H1 (cell line): ENCODE data around the gene RASAL1. TPM values are rescaled to one million over a fixed set of nuclear protein-coding genes. Genes with fewer than 3 reads are reported as not detected.
A peak's percentile ranks its signal among the peaks of the same experiment; 100 is the strongest.

Source experiments
- CTCF ChIA-PET: fragments of 300-600 bp; sonication (Branson Sonifier 250); formaldehyde crosslinking; loops from one replicate; lab custom pipeline; 2021; ENCODE audit not compliant: partially characterized antibody; lab: Charles Lee
- POLR2A ChIA-PET: fragments of 300-600 bp; sonication (Branson Sonifier 250); formaldehyde crosslinking; loops from one replicate; lab custom pipeline; 2021; ENCODE audit warnings: inconsistent platforms; ENCODE audit not compliant: partially characterized antibody; lab: Charles Lee
- DNase-seq, 2 experiments: peaks; one replicate each; pipeline versions ENCODE4 v3.0.0 to v3.0.0-alpha.2; 2010 to 2022; ENCODE audit warnings: low spot score in 2 of 2, low read depth in 1 of 2, mixed read lengths in 1 of 2
- FAIRE-seq: peaks from 2 replicates; lab custom pipeline; 2011; peaks lifted over from hg19 to GRCh38; lab: Jason Lieb, UNC
- H2AFZ ChIP-seq: 2 replicates; pipeline ENCODE4 v1.8.1; 2012; ENCODE audit warnings: low read length, inconsistent platforms
- H2AK5ac ChIP-seq: 2 replicates; pipeline ENCODE4 v1.6.1; 2013; ENCODE audit warnings: low read depth, low read length
- H2BK120ac ChIP-seq: replicated peaks from 2 replicates; pipeline ENCODE3; 2013; ENCODE audit warnings: low read depth, low read length, inconsistent platforms
- H2BK12ac ChIP-seq: 2 replicates; pipeline ENCODE4 v1.6.1; 2013; ENCODE audit warnings: low read depth, low read length
- H2BK15ac ChIP-seq: 2 replicates; pipeline ENCODE4 v1.6.1; 2013; ENCODE audit warnings: low read length
- H2BK20ac ChIP-seq: 2 replicates; pipeline ENCODE4 v1.6.1; 2013; ENCODE audit warnings: low read length
- H2BK5ac ChIP-seq: 2 replicates; pipeline ENCODE4 v1.6.1; 2013; ENCODE audit warnings: low read depth, low read length
- H3K14ac ChIP-seq: 2 replicates; pipeline ENCODE4 v1.6.1; 2013; ENCODE audit warnings: inconsistent platforms; ENCODE audit not compliant: insufficient read length
- H3K18ac ChIP-seq: 2 replicates; pipeline ENCODE4 v1.6.1; 2013; ENCODE audit warnings: low read length; ENCODE audit errors: extremely low read depth
- H3K23ac ChIP-seq: 2 replicates; pipeline ENCODE4 v1.6.1; 2013; ENCODE audit warnings: inconsistent platforms; ENCODE audit not compliant: insufficient read length
- H3K23me2 ChIP-seq: 2 replicates; pipeline ENCODE4 v1.6.1; 2013; ENCODE audit warnings: low read depth, low read length
- H3K27ac ChIP-seq: 2 replicates; pipeline ENCODE4 v1.6.1; 2011; ENCODE audit warnings: low read depth, low read length, inconsistent platforms
- H3K27me3 ChIP-seq, 4 experiments: replicated peaks in 1 of 4; 1 replicate in 1 of 4; 2 replicates in 3 of 4; pipeline versions ENCODE4 v1.6.1 to v1.8.1; 2011 to 2013; ENCODE audit warnings: low read length in 3 of 4, mild to moderate bottlenecking in 3 of 4, inconsistent platforms in 2 of 4, mixed read lengths in 2 of 4, moderate library complexity in 1 of 4; ENCODE audit not compliant: control insufficient read depth in 3 of 4, insufficient read depth in 3 of 4; ENCODE audit errors: extremely low read depth in 1 of 4
- H3K36me3 ChIP-seq, 4 experiments: 2 replicates each; pipeline versions ENCODE4 v1.6.1 to v1.8.1; 2011 to 2013; ENCODE audit warnings: mild to moderate bottlenecking in 4 of 4, low read length in 3 of 4, moderate library complexity in 2 of 4, control low read depth in 1 of 4, inconsistent platforms in 1 of 4; ENCODE audit not compliant: insufficient read depth in 4 of 4, control insufficient read depth in 2 of 4
- H3K4ac ChIP-seq: replicated peaks from 2 replicates; pipeline ENCODE3; 2013; ENCODE audit warnings: low read length, low read depth, mixed read lengths, inconsistent platforms; ENCODE audit not compliant: insufficient read length
- H3K4me1 ChIP-seq, 4 experiments: replicated peaks in 1 of 4; 1 replicate in 1 of 4; 2 replicates in 3 of 4; pipeline versions ENCODE4 v1.6.1 to v1.8.1; 2011 to 2013; ENCODE audit warnings: low read length in 3 of 4, inconsistent platforms in 2 of 4, mixed read lengths in 1 of 4; ENCODE audit not compliant: insufficient read depth in 4 of 4, control insufficient read depth in 3 of 4
- H3K4me2 ChIP-seq, 2 experiments: 2 replicates each; pipeline versions ENCODE4 v1.6.1 to v1.8.1; 2011 to 2013; ENCODE audit warnings: low read depth in 2 of 2, low read length in 2 of 2, control low read depth in 1 of 2, inconsistent platforms in 1 of 2, mild to moderate bottlenecking in 1 of 2; ENCODE audit not compliant: insufficient read depth in 1 of 2
- H3K4me3 ChIP-seq, 4 experiments: fragments of 200-600, 300-600 bp in 1 of 4; sonication (generic), shearing (Covaris generic), sonication (Bioruptor Twin) in 1 of 4; 2 replicates each; pipeline versions ENCODE4 v1.5.1 to v1.8.1; 2011 to 2016; ENCODE audit warnings: low read length in 4 of 4, low read depth in 3 of 4, control low read depth in 2 of 4, inconsistent platforms in 2 of 4, mild to moderate bottlenecking in 2 of 4, mixed read lengths in 1 of 4, moderate library complexity in 1 of 4; ENCODE audit not compliant: insufficient read depth in 2 of 4; ENCODE audit errors: extremely low read depth in 1 of 4
- H3K56ac ChIP-seq: replicated peaks from 2 replicates; pipeline ENCODE3; 2013; ENCODE audit warnings: low read depth, mild to moderate bottlenecking, mixed read lengths, low read length, inconsistent platforms; ENCODE audit not compliant: insufficient read length
- H3K79me1 ChIP-seq: 2 replicates; pipeline ENCODE4 v1.6.1; 2013; ENCODE audit warnings: low read depth, low read length, control low read depth
- H3K79me2 ChIP-seq, 2 experiments: 2 replicates each; pipeline versions ENCODE4 v1.6.1 to v1.8.1; 2012 to 2013; ENCODE audit warnings: low read length in 2 of 2, mild to moderate bottlenecking in 2 of 2, inconsistent platforms in 1 of 2; ENCODE audit not compliant: insufficient read depth in 2 of 2, control insufficient read depth in 1 of 2
- H3K9ac ChIP-seq, 4 experiments: replicated peaks in 1 of 4; 1 replicate in 1 of 4; 2 replicates in 3 of 4; pipeline versions ENCODE4 v1.6.1 to v1.8.1; 2011 to 2013; ENCODE audit warnings: low read depth in 3 of 4, low read length in 3 of 4, control low read depth in 2 of 4, mild to moderate bottlenecking in 2 of 4, moderate library complexity in 2 of 4, inconsistent platforms in 1 of 4; ENCODE audit errors: extremely low read depth in 1 of 4
- H3K9me3 ChIP-seq, 2 experiments: 2 replicates each; pipeline versions ENCODE4 v1.6.1 to v1.8.1; 2012 to 2013; ENCODE audit warnings: mild to moderate bottlenecking in 2 of 2, moderate library complexity in 2 of 2, control low read depth in 1 of 2, inconsistent platforms in 1 of 2, low read depth in 1 of 2, low read length in 1 of 2, mixed read lengths in 1 of 2; ENCODE audit not compliant: insufficient read depth in 2 of 2
- H4K20me1 ChIP-seq, 2 experiments: replicated peaks in 1 of 2; 2 replicates each; pipeline versions ENCODE3 to v1.8.1; 2011 to 2013; ENCODE audit warnings: inconsistent platforms in 2 of 2, low read length in 2 of 2, mild to moderate bottlenecking in 1 of 2; ENCODE audit not compliant: insufficient read depth in 2 of 2, control insufficient read depth in 1 of 2
- H4K5ac ChIP-seq: 2 replicates; pipeline ENCODE4 v1.6.1; 2013; ENCODE audit warnings: low read length, low read depth, mixed read lengths, inconsistent platforms; ENCODE audit not compliant: insufficient read length
- H4K8ac ChIP-seq: 2 replicates; pipeline ENCODE4 v1.8.0; 2013; ENCODE audit warnings: mild to moderate bottlenecking, moderate library complexity, low read length, inconsistent platforms; ENCODE audit not compliant: insufficient read depth; ENCODE audit errors: extremely low read depth
- H4K91ac ChIP-seq: replicated peaks from 2 replicates; pipeline ENCODE3; 2013; ENCODE audit warnings: low read length, mixed read lengths, inconsistent platforms; ENCODE audit not compliant: insufficient read length
- ATF2 ChIP-seq: IDR thresholded peaks from 2 replicates; pipeline ENCODE4 v1.6.1; 2012; ENCODE audit warnings: low read length, inconsistent platforms
- FOSL1 ChIP-seq: IDR thresholded peaks from 2 replicates; pipeline ENCODE4 v1.6.1; 2011; ENCODE audit warnings: mild to moderate bottlenecking, low read depth, low read length, moderate library complexity; ENCODE audit not compliant: insufficient read depth
- MAX ChIP-seq: IDR thresholded peaks from 2 replicates; pipeline ENCODE4 v1.6.1; 2012; ENCODE audit warnings: inconsistent platforms
- NANOG ChIP-seq: IDR thresholded peaks from 2 replicates; pipeline ENCODE4 v1.6.1; 2011; ENCODE audit warnings: low read length, low read depth, mild to moderate bottlenecking, inconsistent platforms; ENCODE audit not compliant: insufficient read depth, poor library complexity, severe bottlenecking
- RNF2 ChIP-seq: fragments of 200-900, 300-1000 bp; sonication (generic); IDR thresholded peaks from 2 replicates; pipeline ENCODE4 v1.7.1; 2016; ENCODE audit warnings: borderline replicate concordance, low read depth, mild to moderate bottlenecking, antibody characterized with exemption, low read length; ENCODE audit not compliant: poor library complexity, severe bottlenecking; ENCODE audit errors: missing control alignments
- SIX5 ChIP-seq: IDR thresholded peaks from 2 replicates; pipeline ENCODE4 v1.6.1; 2011; ENCODE audit warnings: mild to moderate bottlenecking, low read depth, low read length
- SRF ChIP-seq: IDR thresholded peaks from 2 replicates; pipeline ENCODE4 v1.6.1; 2011; ENCODE audit warnings: mild to moderate bottlenecking, low read depth, low read length, moderate library complexity
- WGBS, 2 experiments: shearing (Covaris generic) in 1 of 2; methylation state at CpG; one replicate each; pipeline versions ENCODE4 v1.1.6 to v1.1.7; 2013 to 2015; ENCODE audit warnings: low lambda C conversion rate in 2 of 2, mixed read lengths in 2 of 2, inconsistent platforms in 1 of 2, low coverage in 1 of 2, missing lambda C conversion rate in 1 of 2; ENCODE audit not compliant: insufficient replicate concordance in 2 of 2, insufficient coverage in 1 of 2, insufficient read length in 1 of 2; ENCODE audit errors: extremely low coverage in 1 of 2, missing lambda C conversion rate in 1 of 2; 5-methylcytosine and 5-hydroxymethylcytosine counted together
- polyA plus RNA-seq, 7 experiments: library from polyadenylated mRNA; depleted of rRNA in 3 of 7; stranded (reverse) in 5 of 7; unstranded in 2 of 7; fragments of >200 nt in 5 of 7; fragments of 200-250 nt in 2 of 7; gene quantifications; 1 replicate in 5 of 7; 2 replicates in 1 of 7; 4 replicates in 1 of 7; pipeline versions ENCODE4 v1.2.1 to v1.2.3, GENCODE V29; 2011 to 2013; ENCODE audit warnings: missing spikeins in 2 of 7, mixed read lengths in 2 of 7
- total RNA-seq: library from RNA; stranded (reverse); fragmentation: NEBNext Ultra II Directional; extraction: Animal tissue kit (Norgen Biotek cat#: 25700); gene quantifications from 2 replicates; pipeline ENCODE4 v1.2.1, GENCODE V29; 2021
- TF ChIP-seq, protein P1 (sequence below): IDR thresholded peaks from 2 replicates; pipeline ENCODE4 v1.6.1; 2012; ENCODE audit warnings: inconsistent platforms

The RASAL1 gene
- total and polyA plus RNA-seq, 2 of the 8 experiments (the other 6 are each of a cell fraction or from before 2014, with no cell fraction given), result 3.7 to 5.0 TPM

GRCh38 chr12:113145720-113146551, 10.4 kb upstream of the RASAL1 start:
- H3K9ac ChIP-seq, result no peak overlapping the region
- peak overlapping the region; percentile 83; the same call in 1 of the 2 replicates for H2AFZ ChIP-seq
- 84% methylated on average over 12 of the region's 12 CpGs; no CpG with 5 or more reads in 1 of the 2 experiments for WGBS, 2 experiments
- H3K4me2 ChIP-seq, result 0 out of 4 replicates have a peak overlapping the region, but pooled peaks of 1 of the 2 experiments have one; percentile 26
- H3K56ac ChIP-seq, result no peak overlapping the region
- H3K36me3 ChIP-seq, result no peaks in the 10 kb centered on the region
- no peak overlapping the region for H4K91ac ChIP-seq
- no peak overlapping the region for H3K27ac ChIP-seq
- no peaks in the 10 kb centered on the region for H3K79me2 ChIP-seq
- no peak overlapping the region for H2AK5ac ChIP-seq
- no peaks in the 10 kb centered on the region for H4K20me1 ChIP-seq
- no peak overlapping the region for H3K18ac ChIP-seq
- FAIRE-seq (no peak), DNase-seq (no peak)
- no peaks in the 10 kb centered on the region for H3K79me1 ChIP-seq
- ChIA-PET POLR2A (interaction anchor here (1.7 to 2.1 kb wide), 2 partner anchors 9 to 11 kb away, joined by 7 to 8 read pairs; partner anchors contain the start of gene RASAL1), CTCF (interaction anchor here (1.0 to 2.6 kb wide), 6 partner anchors 10 to 153 kb away, joined by 3 to 12 read pairs (median 4); partner anchors contain the start of gene RASAL1)
- no peak overlapping the region for H2BK12ac ChIP-seq
- H2BK20ac ChIP-seq, result no peak overlapping the region
- H3K27me3 ChIP-seq, result peaks cover 0 to 3% (median 2%) of the 10 kb centered on the region in 4 experiments; a peak in 3 of 7 replicates
- H2BK5ac ChIP-seq, result no peak overlapping the region
- no peak overlapping the region for H3K4me3 ChIP-seq
- peaks cover 4 to 20% (median 13%) of the 10 kb centered on the region in 4 experiments for H3K4me1 ChIP-seq
- no peak overlapping the region for H3K4ac ChIP-seq
- no peaks in the 10 kb centered on the region for H3K9me3 ChIP-seq
- no peak overlapping the region for H2BK15ac ChIP-seq
- no peak overlapping the region for H3K23ac ChIP-seq
- no peak overlapping the region for H4K8ac ChIP-seq
- H4K5ac ChIP-seq, result no peak overlapping the region
- H3K23me2 ChIP-seq, result peaks cover 2% of the 10 kb centered on the region; the same call in 1 of the 2 replicates
- no peak overlapping the region for H3K14ac ChIP-seq
- H2BK120ac ChIP-seq, result no peak overlapping the region
- no peak for TF ChIP-seq ATF2
- TF ChIP-seq SRF, result no peak
- no peak for TF ChIP-seq RNF2
- TF ChIP-seq MAX, result no peak
- TF ChIP-seq NANOG, result no peak
- no peak for TF ChIP-seq SIX5
- TF ChIP-seq, protein P1, sequence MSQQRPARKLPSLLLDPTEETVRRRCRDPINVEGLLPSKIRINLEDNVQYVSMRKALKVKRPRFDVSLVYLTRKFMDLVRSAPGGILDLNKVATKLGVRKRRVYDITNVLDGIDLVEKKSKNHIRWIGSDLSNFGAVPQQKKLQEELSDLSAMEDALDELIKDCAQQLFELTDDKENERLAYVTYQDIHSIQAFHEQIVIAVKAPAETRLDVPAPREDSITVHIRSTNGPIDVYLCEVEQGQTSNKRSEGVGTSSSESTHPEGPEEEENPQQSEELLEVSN, result no peak
- TF ChIP-seq FOSL1, result no peak
